ENCODE results near the gene C2CD4B.

The C2CD4B gene

GRCh38 chr15:62133141-62133540 is 31.9 kb downstream of the C2CD4B start:
- DNase-seq (ENCODE audit: low read depth) = no peak
- no peak for TF ChIP-seq MAX (IDR thresholded peaks at IDR 0.05; ENCODE audit: low read depth, low read length)
- TF ChIP-seq CTCF (IDR thresholded peaks at IDR 0.05; ENCODE audit: low read depth, low read length) = no peak
- TF ChIP-seq POLR2A (IDR thresholded peaks at IDR 0.05; ENCODE audit: extremely low read depth, insufficient read length) = no peak
- no peak for TF ChIP-seq MYC (IDR thresholded peaks at IDR 0.05; ENCODE audit: low read depth, low read length)
- H3K4me3 ChIP-seq (ENCODE audit: low read depth, low read length) = no peak overlapping the region

GRCh38 chr15:62128916-62129315 is 36.2 kb downstream of the C2CD4B start:
- TF ChIP-seq MYC (IDR thresholded peaks at IDR 0.05; ENCODE audit: low read depth, low read length) (no peak), MAX (IDR thresholded peaks at IDR 0.05; ENCODE audit: low read depth, low read length) (no peak), POLR2A (IDR thresholded peaks at IDR 0.05; ENCODE audit: extremely low read depth, insufficient read length) (no peak), CTCF (IDR thresholded peaks at IDR 0.05; ENCODE audit: low read depth, low read length) (no peak)
- no peak overlapping the region for H3K4me3 ChIP-seq (ENCODE audit: low read depth, low read length)
- DNase-seq (ENCODE audit: low read depth) = no peak

- TF ChIP-seq POLR2A (IDR thresholded peaks at IDR 0.05; ENCODE audit: extremely low read depth, insufficient read length) = no peak
- TF ChIP-seq MYC (IDR thresholded peaks at IDR 0.05; ENCODE audit: low read depth, low read length) = no peak
- TF ChIP-seq MAX (IDR thresholded peaks at IDR 0.05; ENCODE audit: low read depth, low read length) = no peak
- TF ChIP-seq CTCF (IDR thresholded peaks at IDR 0.05; ENCODE audit: low read depth, low read length) = no peak
- no peak for DNase-seq (ENCODE audit: low read depth)
- no peak overlapping the region for H3K4me3 ChIP-seq (ENCODE audit: low read depth, low read length)
These were observed 38.7 kb downstream of the C2CD4B start for GRCh38 chr15:62126364-62126763.

- TF ChIP-seq CTCF (IDR thresholded peaks at IDR 0.05; ENCODE audit: low read depth, low read length) (no peak), POLR2A (IDR thresholded peaks at IDR 0.05; ENCODE audit: extremely low read depth, insufficient read length) (no peak), MYC (IDR thresholded peaks at IDR 0.05; ENCODE audit: low read depth, low read length) (no peak), MAX (IDR thresholded peaks at IDR 0.05; ENCODE audit: low read depth, low read length) (no peak)
- DNase-seq (ENCODE audit: low read depth) = peak; percentile 2
- no peak overlapping the region for H3K4me3 ChIP-seq (ENCODE audit: low read depth, low read length)
These were observed 39.3 kb downstream of the C2CD4B start for GRCh38 chr15:62125773-62126172.

- no peak overlapping the region for H3K4me3 ChIP-seq (ENCODE audit: low read depth, low read length)
These were observed 40.1 kb downstream of the C2CD4B start for GRCh38 chr15:62124973-62125303.

More at GRCh38 chr15:62124973-62125303, 40.1 kb downstream of the C2CD4B start:
- no peak for DNase-seq (ENCODE audit: low read depth)
- no peak for TF ChIP-seq MYC (IDR thresholded peaks at IDR 0.05; ENCODE audit: low read depth, low read length)
- no peak for TF ChIP-seq POLR2A (IDR thresholded peaks at IDR 0.05; ENCODE audit: extremely low read depth, insufficient read length)
- TF ChIP-seq CTCF (IDR thresholded peaks at IDR 0.05; ENCODE audit: low read depth, low read length) = no peak
- TF ChIP-seq MAX (IDR thresholded peaks at IDR 0.05; ENCODE audit: low read depth, low read length) = no peak

Data from NB4 (cell line).